Endodermal cell (in vitro differentiated cells): ENCODE results near the gene FADS2. TPM values are rescaled to one million over a fixed set of nuclear protein-coding genes. Genes with fewer than 3 reads are reported as not detected.

Source experiments
- DNase-seq: peaks from one replicate; pipeline ENCODE4 v3.0.0-alpha.2; 2017
- H3K27ac ChIP-seq: 2 replicates; pipeline ENCODE4 v1.5.1; 2013; ENCODE audit warnings: mild to moderate bottlenecking, low read depth, low read length, moderate library complexity
- H3K27me3 ChIP-seq: 2 replicates; pipeline ENCODE4 v1.6.1; 2013; ENCODE audit warnings: mild to moderate bottlenecking, low read length, moderate library complexity; ENCODE audit not compliant: insufficient read depth, control insufficient read depth, poor library complexity, severe bottlenecking
- H3K36me3 ChIP-seq: 2 replicates; pipeline ENCODE4 v1.7.0; 2013; ENCODE audit warnings: mild to moderate bottlenecking, low read length, moderate library complexity; ENCODE audit not compliant: control insufficient read depth, insufficient read depth
- H3K4me1 ChIP-seq: one replicate; pipeline ENCODE4 v1.7.0; 2013; ENCODE audit warnings: low read length; ENCODE audit not compliant: control insufficient read depth, insufficient read depth
- H3K4me3 ChIP-seq: 2 replicates; pipeline ENCODE4 v1.5.1; 2013; ENCODE audit warnings: mild to moderate bottlenecking, low read length, moderate library complexity
- H3K9ac ChIP-seq: 2 replicates; pipeline ENCODE4 v1.6.1; 2013; ENCODE audit warnings: mild to moderate bottlenecking, low read length, moderate library complexity; ENCODE audit not compliant: poor library complexity, severe bottlenecking; ENCODE audit errors: extremely low read depth
- H3K9me3 ChIP-seq: 2 replicates; pipeline ENCODE4 v1.6.1; 2013; ENCODE audit warnings: mild to moderate bottlenecking, low read length, moderate library complexity; ENCODE audit not compliant: control insufficient read depth
- H3K27ac Mint-ChIP-seq: 2 replicates; pipeline ENCODE4 v1.8.0; 2020; ENCODE audit warnings: mixed read lengths
- H3K27me3 Mint-ChIP-seq: 2 replicates; pipeline ENCODE4 v1.8.0; 2021; ENCODE audit warnings: mild to moderate bottlenecking, mixed read lengths; ENCODE audit not compliant: insufficient read depth
- H3K36me3 Mint-ChIP-seq: 2 replicates; pipeline ENCODE4 v1.8.0; 2020; ENCODE audit warnings: low read depth, mixed read lengths
- H3K4me1 Mint-ChIP-seq: 2 replicates; pipeline ENCODE4 v1.8.0; 2020; ENCODE audit warnings: mixed read lengths
- H3K4me3 Mint-ChIP-seq: 2 replicates; pipeline ENCODE4 v1.8.0; 2020; ENCODE audit warnings: mild to moderate bottlenecking, moderate library complexity, mixed read lengths
- H3K9me3 Mint-ChIP-seq: 2 replicates; pipeline ENCODE4 v1.8.0; 2020; ENCODE audit warnings: mild to moderate bottlenecking, mixed read lengths
- WGBS, 2 experiments: methylation state at CpG; one replicate each; pipeline versions ENCODE4 v1.1.5 to v1.1.7; 2013; ENCODE audit warnings: missing lambda C conversion rate in 2 of 2, mixed read lengths in 1 of 2; ENCODE audit not compliant: insufficient coverage in 1 of 2, insufficient read length in 1 of 2; 5-methylcytosine and 5-hydroxymethylcytosine counted together
- total RNA-seq, 2 donors: library from RNA; stranded (reverse); fragmentation: NEBNext Ultra II Directional in 1 of 2; extraction: Animal tissue kit (Norgen Biotek cat#: 25700) in 1 of 2; gene quantifications; 2 replicates in 1 of 2; 3 replicates in 1 of 2; pipeline ENCODE4 v1.2.1, GENCODE V29; 2021
- TF ChIP-seq, protein P1 (sequence below): fragments of 200-600 bp; sonication (generic); conservative IDR thresholded peaks from 2 replicates; pipeline ENCODE4 v1.5.0; 2021; ENCODE audit warnings: antibody characterized with exemption, mild to moderate bottlenecking

FADS2 gene
- total RNA-seq, 2 donors from 2014 or later: 344 to 381 TPM

DNA sequence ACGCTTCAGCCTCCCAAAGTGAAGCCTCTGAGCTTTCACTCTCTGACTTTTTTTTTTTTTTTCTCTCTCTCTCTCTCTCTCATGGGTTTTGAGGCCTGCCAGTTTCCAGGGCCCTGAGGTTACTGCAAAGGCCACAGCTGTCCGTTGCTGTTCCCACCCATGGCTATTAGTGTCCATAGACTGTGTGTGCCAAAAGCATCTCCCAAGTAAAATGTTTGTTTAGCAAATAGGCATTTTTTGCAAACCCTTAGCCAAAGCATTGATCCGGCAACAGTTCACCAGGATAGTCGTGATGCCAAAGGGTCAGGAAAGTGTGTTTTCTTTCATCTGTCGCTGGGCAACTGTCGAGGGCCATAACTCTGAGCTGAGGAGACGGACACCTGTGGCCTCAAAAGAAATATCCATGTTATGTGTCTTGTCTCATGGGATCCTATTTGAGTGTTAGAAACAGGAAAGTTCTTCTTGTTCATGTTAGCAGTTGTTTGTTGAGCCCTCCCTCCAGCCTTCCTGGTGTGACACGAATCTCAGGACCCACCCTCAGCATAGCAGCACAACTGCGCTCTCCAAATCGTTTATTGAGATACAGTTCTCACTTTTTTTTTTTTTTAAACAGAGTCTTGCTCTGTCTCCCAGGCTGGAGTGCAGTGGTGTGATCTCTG, 18.4 kb downstream of the FADS2 start:
- no peak overlapping the region for H3K27ac ChIP-seq
- 93 to 97% methylated on average over 9 to 10 of the region's 10 CpGs for WGBS, 2 experiments

DNA sequence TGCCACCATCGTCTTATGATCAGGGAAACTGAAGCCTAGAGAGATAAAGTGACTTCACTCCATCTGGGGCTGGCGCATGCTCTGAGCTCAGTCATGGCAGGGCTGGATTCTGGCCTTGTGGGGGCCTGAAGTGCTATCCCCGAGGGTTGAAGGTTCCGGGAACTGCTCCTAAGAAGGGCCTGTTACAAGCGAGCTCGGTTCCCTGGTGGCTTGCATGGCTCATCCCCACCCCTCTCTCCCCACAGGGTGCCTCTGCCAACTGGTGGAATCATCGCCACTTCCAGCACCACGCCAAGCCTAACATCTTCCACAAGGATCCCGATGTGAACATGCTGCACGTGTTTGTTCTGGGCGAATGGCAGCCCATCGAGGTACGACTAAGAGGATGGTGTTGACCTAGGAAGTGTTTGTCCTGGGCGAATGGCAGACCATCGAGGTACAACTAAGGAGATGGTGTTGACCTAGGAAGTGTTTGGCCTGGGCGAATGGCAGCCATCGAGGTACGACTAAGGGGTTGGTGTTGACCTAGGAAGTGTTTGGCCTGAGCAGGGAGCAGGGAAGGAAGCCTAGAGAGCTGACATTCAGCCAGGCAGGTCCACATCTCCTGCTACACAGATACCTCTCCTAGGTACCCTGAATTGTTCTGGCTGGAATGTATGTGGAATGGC, 19.9 kb downstream of the FADS2 start:
- no peaks in the 10 kb centered on the region for H3K9me3 Mint-ChIP-seq
- Histone ChIP-seq H3K27me3 (no peaks in the 10 kb centered on the region), H3K9me3 (no peaks in the 10 kb centered on the region), H3K9ac (no peak overlapping the region), H3K4me1 (no peaks in the 10 kb centered on the region), H3K4me3 (no peak overlapping the region), H3K36me3 (peaks cover 73% of the 10 kb centered on the region), H3K27ac (no peak overlapping the region)
- no peaks in the 10 kb centered on the region for H3K27me3 Mint-ChIP-seq
- H3K36me3 Mint-ChIP-seq: peaks cover 73% of the 10 kb centered on the region
- no peak overlapping the region for H3K4me3 Mint-ChIP-seq
- no peaks in the 10 kb centered on the region for H3K4me1 Mint-ChIP-seq
- DNase-seq: no peak
- TF ChIP-seq, protein P1, sequence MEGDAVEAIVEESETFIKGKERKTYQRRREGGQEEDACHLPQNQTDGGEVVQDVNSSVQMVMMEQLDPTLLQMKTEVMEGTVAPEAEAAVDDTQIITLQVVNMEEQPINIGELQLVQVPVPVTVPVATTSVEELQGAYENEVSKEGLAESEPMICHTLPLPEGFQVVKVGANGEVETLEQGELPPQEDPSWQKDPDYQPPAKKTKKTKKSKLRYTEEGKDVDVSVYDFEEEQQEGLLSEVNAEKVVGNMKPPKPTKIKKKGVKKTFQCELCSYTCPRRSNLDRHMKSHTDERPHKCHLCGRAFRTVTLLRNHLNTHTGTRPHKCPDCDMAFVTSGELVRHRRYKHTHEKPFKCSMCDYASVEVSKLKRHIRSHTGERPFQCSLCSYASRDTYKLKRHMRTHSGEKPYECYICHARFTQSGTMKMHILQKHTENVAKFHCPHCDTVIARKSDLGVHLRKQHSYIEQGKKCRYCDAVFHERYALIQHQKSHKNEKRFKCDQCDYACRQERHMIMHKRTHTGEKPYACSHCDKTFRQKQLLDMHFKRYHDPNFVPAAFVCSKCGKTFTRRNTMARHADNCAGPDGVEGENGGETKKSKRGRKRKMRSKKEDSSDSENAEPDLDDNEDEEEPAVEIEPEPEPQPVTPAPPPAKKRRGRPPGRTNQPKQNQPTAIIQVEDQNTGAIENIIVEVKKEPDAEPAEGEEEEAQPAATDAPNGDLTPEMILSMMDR: no peak
- no peak overlapping the region for H3K27ac Mint-ChIP-seq
- 95% methylated on average over 12 to 18 of the region's 18 CpGs for WGBS, 2 experiments

More for the DNA sequence above, 18.4 kb downstream of the FADS2 start:
- Histone ChIP-seq H3K36me3 (peaks cover 76% of the 10 kb centered on the region), H3K9ac (no peak overlapping the region), H3K4me1 (no peaks in the 10 kb centered on the region), H3K27me3 (no peaks in the 10 kb centered on the region), H3K9me3 (no peaks in the 10 kb centered on the region), H3K4me3 (no peak overlapping the region)
- Mint-ChIP-seq H3K4me3 (no peak overlapping the region), H3K36me3 (peaks cover 76% of the 10 kb centered on the region), H3K27me3 (no peaks in the 10 kb centered on the region), H3K9me3 (no peaks in the 10 kb centered on the region), H3K27ac (no peak overlapping the region), H3K4me1 (no peaks in the 10 kb centered on the region)
- TF ChIP-seq, protein P1: no peak
- DNase-seq: no peak

DNA sequence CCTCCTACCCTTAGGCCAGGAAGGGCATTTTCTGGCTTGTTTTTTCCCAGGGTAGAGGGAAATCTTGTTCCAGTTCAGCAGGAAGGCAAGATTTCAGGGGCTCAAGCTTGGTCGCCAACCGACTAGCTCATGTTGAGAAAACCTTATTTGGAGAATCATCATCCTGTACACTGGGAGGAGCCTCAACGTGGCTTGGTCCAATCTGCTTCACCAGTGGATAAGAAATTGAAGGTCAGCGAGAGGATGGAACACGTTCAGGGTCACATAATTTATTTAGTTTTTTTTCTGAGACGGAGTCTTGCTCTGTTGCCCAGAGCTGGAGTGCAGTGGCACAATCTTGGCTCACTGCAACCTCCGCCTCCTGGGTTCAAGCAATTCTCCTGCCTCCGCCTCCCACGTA, 20.5 kb downstream of the FADS2 start:
- Histone ChIP-seq H3K9ac (no peak overlapping the region), H3K36me3 (peaks cover 67% of the 10 kb centered on the region), H3K27me3 (no peaks in the 10 kb centered on the region), H3K4me1 (no peaks in the 10 kb centered on the region), H3K9me3 (no peaks in the 10 kb centered on the region), H3K27ac (no peak overlapping the region), H3K4me3 (no peak overlapping the region)
- no peaks in the 10 kb centered on the region for H3K9me3 Mint-ChIP-seq
- TF ChIP-seq, protein P1: no peak
- no peak overlapping the region for H3K4me3 Mint-ChIP-seq
- no peaks in the 10 kb centered on the region for H3K4me1 Mint-ChIP-seq
- H3K27me3 Mint-ChIP-seq: no peaks in the 10 kb centered on the region
- H3K36me3 Mint-ChIP-seq: peaks cover 70% of the 10 kb centered on the region
- WGBS, 2 experiments: 94 to 100% methylated on average over 9 of the region's 9 CpGs
- no peak overlapping the region for H3K27ac Mint-ChIP-seq
- DNase-seq: no peak
